ENCODE data around the gene CCND2. TPM values are rescaled to one million over a fixed set of nuclear protein-coding genes. Genes with fewer than 3 reads are reported as not detected.

CCND2 gene
- total and polyA plus RNA-seq, 9 of the 15 experiments (the other 6 are each of a cell fraction or from before 2014, with no cell fraction given): 13.6 to 99.3 (median 39.6) TPM

DNA sequence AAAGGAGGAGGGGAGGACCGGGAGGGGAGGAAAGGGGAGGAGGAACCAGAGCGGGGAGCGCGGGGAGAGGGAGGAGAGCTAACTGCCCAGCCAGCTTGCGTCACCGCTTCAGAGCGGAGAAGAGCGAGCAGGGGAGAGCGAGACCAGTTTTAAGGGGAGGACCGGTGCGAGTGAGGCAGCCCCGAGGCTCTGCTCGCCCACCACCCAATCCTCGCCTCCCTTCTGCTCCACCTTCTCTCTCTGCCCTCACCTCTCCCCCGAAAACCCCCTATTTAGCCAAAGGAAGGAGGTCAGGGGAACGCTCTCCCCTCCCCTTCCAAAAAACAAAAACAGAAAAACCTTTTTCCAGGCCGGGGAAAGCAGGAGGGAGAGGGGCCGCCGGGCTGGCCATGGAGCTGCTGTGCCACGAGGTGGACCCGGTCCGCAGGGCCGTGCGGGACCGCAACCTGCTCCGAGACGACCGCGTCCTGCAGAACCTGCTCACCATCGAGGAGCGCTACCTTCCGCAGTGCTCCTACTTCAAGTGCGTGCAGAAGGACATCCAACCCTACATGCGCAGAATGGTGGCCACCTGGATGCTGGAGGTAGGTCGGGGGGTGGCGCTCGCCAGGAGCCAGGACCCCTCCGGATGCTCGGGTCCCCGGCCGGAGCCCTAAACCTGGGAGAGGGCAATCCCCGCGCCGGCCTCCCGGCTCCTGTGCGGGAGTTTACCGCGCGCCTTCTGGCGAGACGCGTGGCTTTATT, at the start of gene CCND2 (continued):
- TF ChIP-seq RBBP5 (IDR thresholded peaks at IDR 0.05; ENCODE audit: borderline replicate concordance, insufficient read depth, low read length, poor library complexity, severe bottlenecking) (peak; percentile 24), YY1 (IDR thresholded peaks at IDR 0.05; ENCODE audit: borderline replicate concordance in 1 of 3, control insufficient read depth in 1 of 3, extremely low read depth in 1 of 3, insufficient read depth in 3 of 3, insufficient read length in 1 of 3, insufficient replicate concordance in 2 of 3, low read depth in 1 of 3, low read length in 2 of 3) (peak in 1 of 3 experiments; percentile 37), JUND (IDR thresholded peaks at IDR 0.05; ENCODE audit: borderline replicate concordance, low read depth, low read length) (peak; percentile 82), JUND (tag; IDR thresholded peaks at IDR 0.05; ENCODE audit: borderline replicate concordance, low read depth, low read length) (peak; percentile 39; the same call in 1 of the 3 replicates), BCOR (IDR thresholded peaks at IDR 0.05) (0 out of 2 replicates have a peak, but pooled peaks have one; percentile 25), CAMTA2 (CRISPR knock-in tag; conservative IDR thresholded peaks at IDR 0.05) (no peak), THRAP3 (IDR thresholded peaks at IDR 0.05; ENCODE audit: borderline replicate concordance) (no peak), RNF2 (IDR thresholded peaks at IDR 0.05) (peak; percentile 35; the same call in 1 of the 2 replicates), PYGO2 (tag; IDR thresholded peaks at IDR 0.05) (no peak), SUPT5H (IDR thresholded peaks at IDR 0.05) (peak; percentile 89), ZNF311 (CRISPR knock-in tag; IDR thresholded peaks at IDR 0.05) (no peak), MAZ (CRISPR knock-in tag; conservative IDR thresholded peaks at IDR 0.05 in 1 of 2, IDR thresholded peaks at IDR 0.05 in 1 of 2) (peak; percentile 35 to 87; a peak in 2 of 4 replicates)
- TF ChIP-seq, protein P1, sequence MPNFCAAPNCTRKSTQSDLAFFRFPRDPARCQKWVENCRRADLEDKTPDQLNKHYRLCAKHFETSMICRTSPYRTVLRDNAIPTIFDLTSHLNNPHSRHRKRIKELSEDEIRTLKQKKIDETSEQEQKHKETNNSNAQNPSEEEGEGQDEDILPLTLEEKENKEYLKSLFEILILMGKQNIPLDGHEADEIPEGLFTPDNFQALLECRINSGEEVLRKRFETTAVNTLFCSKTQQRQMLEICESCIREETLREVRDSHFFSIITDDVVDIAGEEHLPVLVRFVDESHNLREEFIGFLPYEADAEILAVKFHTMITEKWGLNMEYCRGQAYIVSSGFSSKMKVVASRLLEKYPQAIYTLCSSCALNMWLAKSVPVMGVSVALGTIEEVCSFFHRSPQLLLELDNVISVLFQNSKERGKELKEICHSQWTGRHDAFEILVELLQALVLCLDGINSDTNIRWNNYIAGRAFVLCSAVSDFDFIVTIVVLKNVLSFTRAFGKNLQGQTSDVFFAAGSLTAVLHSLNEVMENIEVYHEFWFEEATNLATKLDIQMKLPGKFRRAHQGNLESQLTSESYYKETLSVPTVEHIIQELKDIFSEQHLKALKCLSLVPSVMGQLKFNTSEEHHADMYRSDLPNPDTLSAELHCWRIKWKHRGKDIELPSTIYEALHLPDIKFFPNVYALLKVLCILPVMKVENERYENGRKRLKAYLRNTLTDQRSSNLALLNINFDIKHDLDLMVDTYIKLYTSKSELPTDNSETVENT (CRISPR knock-in tag; IDR thresholded peaks at IDR 0.05): peak; percentile 58; the same call in 1 of the 2 replicates
- TF ChIP-seq, protein P2, sequence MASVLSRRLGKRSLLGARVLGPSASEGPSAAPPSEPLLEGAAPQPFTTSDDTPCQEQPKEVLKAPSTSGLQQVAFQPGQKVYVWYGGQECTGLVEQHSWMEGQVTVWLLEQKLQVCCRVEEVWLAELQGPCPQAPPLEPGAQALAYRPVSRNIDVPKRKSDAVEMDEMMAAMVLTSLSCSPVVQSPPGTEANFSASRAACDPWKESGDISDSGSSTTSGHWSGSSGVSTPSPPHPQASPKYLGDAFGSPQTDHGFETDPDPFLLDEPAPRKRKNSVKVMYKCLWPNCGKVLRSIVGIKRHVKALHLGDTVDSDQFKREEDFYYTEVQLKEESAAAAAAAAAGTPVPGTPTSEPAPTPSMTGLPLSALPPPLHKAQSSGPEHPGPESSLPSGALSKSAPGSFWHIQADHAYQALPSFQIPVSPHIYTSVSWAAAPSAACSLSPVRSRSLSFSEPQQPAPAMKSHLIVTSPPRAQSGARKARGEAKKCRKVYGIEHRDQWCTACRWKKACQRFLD (CRISPR knock-in tag; IDR thresholded peaks at IDR 0.05): no peak
- TF ChIP-seq, protein P3, sequence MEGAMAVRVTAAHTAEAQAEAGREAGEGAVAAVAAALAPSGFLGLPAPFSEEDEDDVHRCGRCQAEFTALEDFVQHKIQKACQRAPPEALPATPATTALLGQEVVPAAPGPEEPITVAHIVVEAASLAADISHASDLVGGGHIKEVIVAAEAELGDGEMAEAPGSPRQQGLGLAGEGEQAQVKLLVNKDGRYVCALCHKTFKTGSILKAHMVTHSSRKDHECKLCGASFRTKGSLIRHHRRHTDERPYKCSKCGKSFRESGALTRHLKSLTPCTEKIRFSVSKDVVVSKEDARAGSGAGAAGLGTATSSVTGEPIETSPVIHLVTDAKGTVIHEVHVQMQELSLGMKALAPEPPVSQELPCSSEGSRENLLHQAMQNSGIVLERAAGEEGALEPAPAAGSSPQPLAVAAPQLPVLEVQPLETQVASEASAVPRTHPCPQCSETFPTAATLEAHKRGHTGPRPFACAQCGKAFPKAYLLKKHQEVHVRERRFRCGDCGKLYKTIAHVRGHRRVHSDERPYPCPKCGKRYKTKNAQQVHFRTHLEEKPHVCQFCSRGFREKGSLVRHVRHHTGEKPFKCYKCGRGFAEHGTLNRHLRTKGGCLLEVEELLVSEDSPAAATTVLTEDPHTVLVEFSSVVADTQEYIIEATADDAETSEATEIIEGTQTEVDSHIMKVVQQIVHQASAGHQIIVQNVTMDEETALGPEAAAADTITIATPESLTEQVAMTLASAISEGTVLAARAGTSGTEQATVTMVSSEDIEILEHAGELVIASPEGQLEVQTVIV (CRISPR knock-in tag; IDR thresholded peaks at IDR 0.05; ENCODE audit: borderline replicate concordance): no peak
- TF ChIP-seq, protein P4, sequence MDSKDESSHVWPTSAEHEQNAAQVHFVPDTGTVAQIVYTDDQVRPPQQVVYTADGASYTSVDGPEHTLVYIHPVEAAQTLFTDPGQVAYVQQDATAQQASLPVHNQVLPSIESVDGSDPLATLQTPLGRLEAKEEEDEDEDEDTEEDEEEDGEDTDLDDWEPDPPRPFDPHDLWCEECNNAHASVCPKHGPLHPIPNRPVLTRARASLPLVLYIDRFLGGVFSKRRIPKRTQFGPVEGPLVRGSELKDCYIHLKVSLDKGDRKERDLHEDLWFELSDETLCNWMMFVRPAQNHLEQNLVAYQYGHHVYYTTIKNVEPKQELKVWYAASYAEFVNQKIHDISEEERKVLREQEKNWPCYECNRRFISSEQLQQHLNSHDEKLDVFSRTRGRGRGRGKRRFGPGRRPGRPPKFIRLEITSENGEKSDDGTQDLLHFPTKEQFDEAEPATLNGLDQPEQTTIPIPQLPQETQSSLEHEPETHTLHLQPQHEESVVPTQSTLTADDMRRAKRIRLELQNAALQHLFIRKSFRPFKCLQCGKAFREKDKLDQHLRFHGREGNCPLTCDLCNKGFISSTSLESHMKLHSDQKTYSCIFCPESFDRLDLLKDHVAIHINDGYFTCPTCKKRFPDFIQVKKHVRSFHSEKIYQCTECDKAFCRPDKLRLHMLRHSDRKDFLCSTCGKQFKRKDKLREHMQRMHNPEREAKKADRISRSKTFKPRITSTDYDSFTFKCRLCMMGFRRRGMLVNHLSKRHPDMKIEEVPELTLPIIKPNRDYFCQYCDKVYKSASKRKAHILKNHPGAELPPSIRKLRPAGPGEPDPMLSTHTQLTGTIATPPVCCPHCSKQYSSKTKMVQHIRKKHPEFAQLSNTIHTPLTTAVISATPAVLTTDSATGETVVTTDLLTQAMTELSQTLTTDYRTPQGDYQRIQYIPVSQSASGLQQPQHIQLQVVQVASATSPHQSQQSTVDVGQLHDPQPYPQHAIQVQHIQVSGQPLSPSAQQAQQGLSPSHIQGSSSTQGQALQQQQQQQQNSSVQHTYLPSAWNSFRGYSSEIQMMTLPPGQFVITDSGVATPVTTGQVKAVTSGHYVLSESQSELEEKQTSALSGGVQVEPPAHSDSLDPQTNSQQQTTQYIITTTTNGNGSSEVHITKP (IDR thresholded peaks at IDR 0.05; ENCODE audit: partially characterized antibody): peak; percentile 72

All from K562 (cell line).